ENCODE results near the gene DXO. TPM values are rescaled to one million over a fixed set of nuclear protein-coding genes. Genes with fewer than 3 reads are reported as not detected.
"Not testable (repeated sequence)": the region's sequence is repeated elsewhere in the genome, so short reads cannot be mapped to it uniquely, and the experiment has no call there.

The DXO gene
- total and polyA plus RNA-seq, 2 donors: 11.8 to 27.3 TPM

DNA sequence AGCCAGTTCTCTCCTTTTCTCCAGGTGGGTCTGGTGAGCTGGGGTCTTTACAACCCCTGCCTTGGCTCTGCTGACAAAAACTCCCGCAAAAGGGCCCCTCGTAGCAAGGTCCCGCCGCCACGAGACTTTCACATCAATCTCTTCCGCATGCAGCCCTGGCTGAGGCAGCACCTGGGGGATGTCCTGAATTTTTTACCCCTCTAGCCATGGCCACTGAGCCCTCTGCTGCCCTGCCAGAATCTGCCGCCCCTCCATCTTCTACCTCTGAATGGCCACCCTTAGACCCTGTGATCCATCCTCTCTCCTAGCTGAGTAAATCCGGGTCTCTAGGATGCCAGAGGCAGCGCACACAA lies 26.8 kb downstream of the DXO start:
- Histone ChIP-seq H3K4me3 (ENCODE audit: low read length in 2 of 2) (no peak overlapping the region), H3K9me3 (ENCODE audit: control insufficient read depth in 2 of 2, insufficient read depth in 1 of 2, low read length in 1 of 2) (no peaks in the 10 kb centered on the region), H3K27me3 (ENCODE audit: control insufficient read depth in 2 of 2, insufficient read depth in 1 of 2, low read length in 1 of 2) (peaks cover 0 to 39% of the 10 kb centered on the region in 2 donors), H3K36me3 (ENCODE audit: control insufficient read depth in 2 of 2, insufficient read depth in 2 of 2, low read length in 1 of 2) (no peaks in the 10 kb centered on the region), H3K4me1 (ENCODE audit: control insufficient read depth in 2 of 2, insufficient read depth in 2 of 2, low read length in 2 of 2) (peaks cover 0 to 20% of the 10 kb centered on the region in 2 donors), H3K27ac (ENCODE audit: low read depth in 1 of 2, low read length in 1 of 2) (peak overlapping the region; percentile 34 to 56)
- DNase-seq (ENCODE audit: low read depth in 6 of 9, low spot score in 9 of 9): no peak
- WGBS: 94% methylated on average over 9 of the region's 9 CpGs

- H3K27me3 ChIP-seq (ENCODE audit: control insufficient read depth in 2 of 2, insufficient read depth in 1 of 2, low read length in 1 of 2): peaks cover 0 to 39% of the 10 kb centered on the region in 2 donors
- no peaks in the 10 kb centered on the region for H3K36me3 ChIP-seq (ENCODE audit: control insufficient read depth in 2 of 2, insufficient read depth in 2 of 2, low read length in 1 of 2)
- WGBS: 91% methylated on average over 3 of the region's 3 CpGs
- H3K4me1 ChIP-seq (ENCODE audit: control insufficient read depth in 2 of 2, insufficient read depth in 2 of 2, low read length in 2 of 2): peaks cover 0 to 20% of the 10 kb centered on the region in 2 donors
- no peak overlapping the region for H3K27ac ChIP-seq (ENCODE audit: low read depth in 1 of 2, low read length in 1 of 2)
- no peak for DNase-seq (ENCODE audit: low read depth in 6 of 9, low spot score in 9 of 9)
- no peak overlapping the region for H3K4me3 ChIP-seq (ENCODE audit: low read length in 2 of 2)
- H3K9me3 ChIP-seq (ENCODE audit: control insufficient read depth in 2 of 2, insufficient read depth in 1 of 2, low read length in 1 of 2): no peaks in the 10 kb centered on the region
Measured at GRCh38 chr6:31943742-31944141, 28.2 kb downstream of the DXO start.

- no peak for DNase-seq (ENCODE audit: low read depth in 6 of 9, low spot score in 9 of 9)
- WGBS: 21% methylated on average over 6 of the region's 6 CpGs
- Histone ChIP-seq H3K27ac (ENCODE audit: low read depth in 1 of 2, low read length in 1 of 2) (no peak overlapping the region), H3K36me3 (ENCODE audit: control insufficient read depth in 2 of 2, insufficient read depth in 2 of 2, low read length in 1 of 2) (no peaks in the 10 kb centered on the region), H3K4me1 (ENCODE audit: control insufficient read depth in 2 of 2, insufficient read depth in 2 of 2, low read length in 2 of 2) (peaks cover 0 to 9% of the 10 kb centered on the region in 2 donors), H3K4me3 (ENCODE audit: low read length in 2 of 2) (no peak overlapping the region), H3K9me3 (ENCODE audit: control insufficient read depth in 2 of 2, insufficient read depth in 1 of 2, low read length in 1 of 2) (no peaks in the 10 kb centered on the region), H3K27me3 (ENCODE audit: control insufficient read depth in 2 of 2, insufficient read depth in 1 of 2, low read length in 1 of 2) (peaks cover 0 to 22% of the 10 kb centered on the region in 2 donors)
Measured at GRCh38 chr6:31940256-31940664, 31.7 kb downstream of the DXO start.

- H3K27ac ChIP-seq (ENCODE audit: low read depth in 1 of 2, low read length in 1 of 2): no peak overlapping the region
- WGBS: 93% methylated on average over 9 of the region's 9 CpGs
- H3K4me1 ChIP-seq (ENCODE audit: control insufficient read depth in 2 of 2, insufficient read depth in 2 of 2, low read length in 2 of 2): peaks cover 0 to 2% of the 10 kb centered on the region in 2 donors
- no peak for DNase-seq (ENCODE audit: low read depth in 6 of 9, low spot score in 9 of 9)
- no peak overlapping the region for H3K4me3 ChIP-seq (ENCODE audit: low read length in 2 of 2)
- H3K9me3 ChIP-seq (ENCODE audit: control insufficient read depth in 2 of 2, insufficient read depth in 1 of 2, low read length in 1 of 2): no peaks in the 10 kb centered on the region
- H3K27me3 ChIP-seq (ENCODE audit: control insufficient read depth in 2 of 2, insufficient read depth in 1 of 2, low read length in 1 of 2): no peaks in the 10 kb centered on the region
- H3K36me3 ChIP-seq (ENCODE audit: control insufficient read depth in 2 of 2, insufficient read depth in 2 of 2, low read length in 1 of 2): no peaks in the 10 kb centered on the region
Measured at GRCh38 chr6:31935823-31936222, 36.1 kb downstream of the DXO start.

DNA sequence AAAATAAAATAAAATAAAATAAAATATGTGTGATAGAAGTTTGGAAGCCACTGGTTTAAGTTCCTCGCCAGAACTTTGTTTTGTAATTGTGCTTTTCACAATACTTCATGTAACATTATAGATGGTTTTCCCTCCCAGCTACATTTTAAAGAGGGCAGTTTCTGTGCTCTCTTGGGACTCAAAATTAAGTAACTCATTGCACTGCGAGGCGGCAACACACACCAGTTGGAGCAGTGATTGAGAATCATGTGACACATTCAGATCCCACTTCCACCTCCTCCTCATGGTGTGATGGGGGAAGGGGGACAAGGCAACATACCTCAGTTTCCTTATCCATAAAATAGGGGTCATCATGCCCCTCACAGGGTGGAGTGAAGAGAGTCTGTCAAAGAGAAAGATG lies 36.9 kb downstream of the DXO start:
- Histone ChIP-seq H3K9me3 (ENCODE audit: control insufficient read depth in 2 of 2, insufficient read depth in 1 of 2, low read length in 1 of 2) (no peaks in the 10 kb centered on the region), H3K27me3 (ENCODE audit: control insufficient read depth in 2 of 2, insufficient read depth in 1 of 2, low read length in 1 of 2) (no peaks in the 10 kb centered on the region), H3K4me1 (ENCODE audit: control insufficient read depth in 2 of 2, insufficient read depth in 2 of 2, low read length in 2 of 2) (no peaks in the 10 kb centered on the region), H3K27ac (ENCODE audit: low read depth in 1 of 2, low read length in 1 of 2) (no peak overlapping the region), H3K36me3 (ENCODE audit: control insufficient read depth in 2 of 2, insufficient read depth in 2 of 2, low read length in 1 of 2) (no peaks in the 10 kb centered on the region), H3K4me3 (ENCODE audit: low read length in 2 of 2) (no peak overlapping the region)
- WGBS: 90% methylated on average over 3 of the region's 3 CpGs
- no peak for DNase-seq (ENCODE audit: low read depth in 6 of 9, low spot score in 9 of 9)

- DNase-seq (ENCODE audit: low read depth in 6 of 9, low spot score in 9 of 9): no peak
- Histone ChIP-seq H3K9me3 (ENCODE audit: control insufficient read depth in 2 of 2, insufficient read depth in 1 of 2, low read length in 1 of 2) (no peaks in the 10 kb centered on the region), H3K36me3 (ENCODE audit: control insufficient read depth in 2 of 2, insufficient read depth in 2 of 2, low read length in 1 of 2) (no peaks in the 10 kb centered on the region), H3K27me3 (ENCODE audit: control insufficient read depth in 2 of 2, insufficient read depth in 1 of 2, low read length in 1 of 2) (no peaks in the 10 kb centered on the region), H3K4me1 (ENCODE audit: control insufficient read depth in 2 of 2, insufficient read depth in 2 of 2, low read length in 2 of 2) (no peaks in the 10 kb centered on the region), H3K27ac (ENCODE audit: low read depth in 1 of 2, low read length in 1 of 2) (no peak overlapping the region), H3K4me3 (ENCODE audit: low read length in 2 of 2) (no peak overlapping the region)
- WGBS: 94% methylated on average over 19 of the region's 19 CpGs
Measured at GRCh38 chr6:31933537-31933936, 38.4 kb downstream of the DXO start.

DNA sequence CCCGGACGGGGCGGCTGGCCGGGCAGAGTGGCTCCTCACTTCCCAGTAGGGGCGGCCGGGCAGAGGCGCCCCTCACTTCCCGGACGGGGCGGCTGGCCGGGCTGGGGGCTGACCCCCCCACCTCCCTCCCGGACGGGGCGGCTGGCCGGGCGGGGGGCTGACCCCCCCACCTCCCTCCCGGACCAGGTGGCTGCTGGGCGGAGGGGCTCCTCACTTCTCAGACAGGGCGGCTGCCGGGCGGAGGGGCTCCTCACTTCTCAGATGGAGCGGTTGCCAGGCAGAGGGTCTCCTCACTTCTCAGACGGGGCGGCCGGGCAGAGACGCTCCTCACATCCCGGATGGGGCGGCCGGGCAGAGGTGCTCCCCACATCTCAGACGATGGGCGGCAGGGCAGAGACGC lies 39.8 kb downstream of the DXO start:
- not testable (repeated sequence) for DNase-seq (ENCODE audit: low read depth in 6 of 9, low spot score in 9 of 9); H3K36me3 ChIP-seq (ENCODE audit: control insufficient read depth in 2 of 2, insufficient read depth in 2 of 2, low read length in 1 of 2); H3K4me1 ChIP-seq (ENCODE audit: control insufficient read depth in 2 of 2, insufficient read depth in 2 of 2, low read length in 2 of 2); H3K4me3 ChIP-seq (ENCODE audit: low read length in 2 of 2); H3K27ac ChIP-seq (ENCODE audit: low read depth in 1 of 2, low read length in 1 of 2); H3K27me3 ChIP-seq (ENCODE audit: control insufficient read depth in 2 of 2, insufficient read depth in 1 of 2, low read length in 1 of 2); H3K9me3 ChIP-seq (ENCODE audit: control insufficient read depth in 2 of 2, insufficient read depth in 1 of 2, low read length in 1 of 2)
- WGBS: over 99% methylated on average over 25 of the region's 32 CpGs

DNA sequence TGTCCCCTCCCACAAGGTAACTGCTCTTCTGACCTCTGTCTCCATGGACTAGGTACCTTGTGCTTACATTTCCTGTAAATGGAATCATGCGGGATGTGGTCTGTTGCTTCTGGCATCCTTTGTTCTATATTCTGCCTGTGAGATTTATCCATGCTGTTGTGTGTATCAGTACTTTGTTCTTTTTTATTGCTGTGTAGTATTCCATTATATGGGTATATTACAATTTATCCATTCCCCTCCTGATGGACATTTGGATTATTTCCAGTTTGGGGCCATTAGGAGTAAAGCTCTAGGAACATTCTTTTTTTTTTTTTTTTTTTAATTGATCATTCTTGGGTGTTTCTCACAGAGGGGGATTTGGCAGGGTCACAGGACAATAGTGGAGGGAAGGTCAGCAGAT lies 41.0 kb downstream of the DXO start:
- Histone ChIP-seq H3K27me3 (ENCODE audit: control insufficient read depth in 2 of 2, insufficient read depth in 1 of 2, low read length in 1 of 2) (peaks cover 2 to 7% of the 10 kb centered on the region in 2 donors), H3K27ac (ENCODE audit: low read depth in 1 of 2, low read length in 1 of 2) (no peak overlapping the region), H3K4me1 (ENCODE audit: control insufficient read depth in 2 of 2, insufficient read depth in 2 of 2, low read length in 2 of 2) (no peaks in the 10 kb centered on the region), H3K4me3 (ENCODE audit: low read length in 2 of 2) (no peak overlapping the region), H3K36me3 (ENCODE audit: control insufficient read depth in 2 of 2, insufficient read depth in 2 of 2, low read length in 1 of 2) (no peaks in the 10 kb centered on the region), H3K9me3 (ENCODE audit: control insufficient read depth in 2 of 2, insufficient read depth in 1 of 2, low read length in 1 of 2) (no peaks in the 10 kb centered on the region)
- no peak for DNase-seq (ENCODE audit: low read depth in 6 of 9, low spot score in 9 of 9)
- WGBS: 90% methylated on average over 1 of the region's 1 CpG

DNA sequence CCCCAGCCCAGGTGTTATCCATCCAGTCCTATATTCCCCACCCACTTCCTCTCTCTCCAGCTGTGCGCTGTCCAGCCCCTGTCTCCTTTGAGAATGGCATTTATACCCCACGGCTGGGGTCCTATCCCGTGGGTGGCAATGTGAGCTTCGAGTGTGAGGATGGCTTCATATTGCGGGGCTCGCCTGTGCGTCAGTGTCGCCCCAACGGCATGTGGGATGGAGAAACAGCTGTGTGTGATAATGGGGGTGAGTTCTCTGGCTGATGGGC lies 43.3 kb downstream of the DXO start:
- DNase-seq (ENCODE audit: low read depth in 6 of 9, low spot score in 9 of 9): no peak
- no peaks in the 10 kb centered on the region for H3K4me1 ChIP-seq (ENCODE audit: control insufficient read depth in 2 of 2, insufficient read depth in 2 of 2, low read length in 2 of 2)
- peaks cover 2 to 7% of the 10 kb centered on the region in 2 donors for H3K27me3 ChIP-seq (ENCODE audit: control insufficient read depth in 2 of 2, insufficient read depth in 1 of 2, low read length in 1 of 2)
- no peaks in the 10 kb centered on the region for H3K36me3 ChIP-seq (ENCODE audit: control insufficient read depth in 2 of 2, insufficient read depth in 2 of 2, low read length in 1 of 2)
- WGBS: 92% methylated on average over 9 of the region's 9 CpGs
- no peak overlapping the region for H3K4me3 ChIP-seq (ENCODE audit: low read length in 2 of 2)
- no peaks in the 10 kb centered on the region for H3K9me3 ChIP-seq (ENCODE audit: control insufficient read depth in 2 of 2, insufficient read depth in 1 of 2, low read length in 1 of 2)
- H3K27ac ChIP-seq (ENCODE audit: low read depth in 1 of 2, low read length in 1 of 2): no peak overlapping the region

Measured in thymus (tissue), 11 donors.